ENCODE results near the gene RECK. TPM values are rescaled to one million over a fixed set of nuclear protein-coding genes. Genes with fewer than 3 reads are reported as not detected.

Gene RECK
- total and polyA plus RNA-seq, 3 donors from 2014 or later, result 10.1 to 17.6 (median 15.4) TPM

- Histone ChIP-seq H3K27me3 (no peaks in the 10 kb centered on the region), H3K4me1 (peaks cover 17% of the 10 kb centered on the region), H3K4me3 (no peak overlapping the region), H3K27ac (peak overlapping the region; percentile 59 to 63), H3K9me3 (no peaks in the 10 kb centered on the region), H3K36me3 (ENCODE audit: low read depth, missing control alignments) (no peaks in the 10 kb centered on the region)
- intact Hi-C loops (cut with DNase I; ENCODE audit: low total_unique reads), result no loop called here
- 36% methylated on average over 8 to 14 of the region's 14 CpGs for whole genome bisulfite sequencing, 2 donors
- TF ChIP-seq CTCF (IDR thresholded peaks at IDR 0.05) (peak in 1 of 3 experiments; percentile 7), POLR2A (IDR thresholded peaks at IDR 0.05) (no peak)
- DNase-seq, result peak; percentile 95
These were observed 111.8 kb downstream of the RECK start for GRCh38 chr9:36148311-36149051.

DNA sequence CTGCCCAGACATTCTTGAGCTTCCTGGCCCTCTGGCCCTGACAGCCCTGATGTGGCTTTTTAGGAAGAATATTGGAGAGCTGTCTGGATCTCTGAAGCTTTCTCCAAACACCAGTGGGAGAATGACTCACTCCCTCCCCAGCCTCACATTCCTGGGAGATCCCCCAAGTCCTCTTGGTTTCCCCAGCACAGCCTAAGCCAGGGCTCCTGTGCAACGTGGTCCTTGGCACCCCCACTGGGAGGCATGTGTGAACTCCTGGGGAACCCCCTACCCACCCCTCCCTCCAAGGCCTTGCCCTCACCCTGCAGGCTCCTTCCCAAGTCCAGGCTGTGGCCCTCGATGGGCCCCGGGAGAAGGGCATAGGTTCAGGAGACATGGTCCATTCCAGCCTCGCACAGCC, 112.5 kb downstream of the RECK start:
- Histone ChIP-seq H3K9me3 (no peaks in the 10 kb centered on the region), H3K27me3 (no peaks in the 10 kb centered on the region), H3K4me3 (no peak overlapping the region), H3K4me1 (peaks cover 17% of the 10 kb centered on the region), H3K36me3 (ENCODE audit: low read depth, missing control alignments) (no peaks in the 10 kb centered on the region), H3K27ac (peak overlapping the region in 1 of 2 donors; percentile 59)
- DNase-seq, result no peak
- TF ChIP-seq POLR2A (IDR thresholded peaks at IDR 0.05) (no peak), CTCF (IDR thresholded peaks at IDR 0.05) (no peak)
- intact Hi-C loops (cut with DNase I; ENCODE audit: low total_unique reads), result no loop called here
- 42 to 80% methylated on average over 1 to 4 of the region's 4 CpGs for WGBS, 2 donors

DNA sequence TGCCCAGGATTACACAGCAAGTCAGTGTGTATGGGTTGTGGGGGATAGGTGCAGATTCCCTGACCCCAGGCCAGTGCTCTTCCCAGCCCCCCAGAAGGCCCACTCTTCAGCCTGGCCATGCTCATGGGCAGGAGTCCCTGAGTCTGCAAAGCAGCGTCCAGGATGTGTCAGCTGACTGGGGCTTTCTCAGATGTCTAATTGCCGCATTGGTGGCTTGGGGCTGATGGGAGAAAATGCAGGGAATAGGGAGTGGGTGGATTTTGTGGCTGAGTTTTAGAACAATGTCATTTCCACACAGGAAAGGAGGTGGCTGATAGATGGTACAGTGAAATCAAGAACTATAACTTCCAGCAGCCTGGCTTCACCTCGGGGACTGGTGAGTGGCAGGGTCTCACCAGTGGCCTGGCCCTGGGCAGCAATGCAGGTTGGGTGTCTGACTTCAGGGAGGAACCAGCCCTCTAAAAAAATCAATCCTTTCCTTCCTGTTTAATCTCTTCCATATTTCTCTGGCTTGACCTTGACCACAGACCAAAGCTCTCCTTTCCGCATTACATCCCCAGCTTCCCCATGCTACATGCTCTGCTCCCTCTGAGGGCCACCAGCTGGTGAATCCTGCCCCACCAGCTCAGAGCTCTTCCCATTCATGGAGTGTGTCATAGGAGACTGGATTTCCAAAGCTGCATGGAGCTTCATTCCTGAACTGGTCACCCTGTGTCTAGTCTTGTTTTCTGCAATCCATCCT, 114.0 kb downstream of the RECK start:
- TF ChIP-seq CTCF (IDR thresholded peaks at IDR 0.05) (no peak), POLR2A (IDR thresholded peaks at IDR 0.05) (no peak)
- no peaks in the 10 kb centered on the region for H3K9me3 ChIP-seq
- no peak for DNase-seq
- H3K27me3 ChIP-seq, result no peaks in the 10 kb centered on the region
- H3K4me1 ChIP-seq, result peaks cover 22% of the 10 kb centered on the region
- no peak overlapping the region for H3K27ac ChIP-seq
- H3K4me3 ChIP-seq, result no peak overlapping the region
- intact Hi-C loops (cut with DNase I; ENCODE audit: low total_unique reads), result no loop called here
- H3K36me3 ChIP-seq (ENCODE audit: low read depth, missing control alignments), result no peaks in the 10 kb centered on the region
- WGBS, 2 donors, result 60 to 75% methylated on average over 4 of the region's 4 CpGs

DNA sequence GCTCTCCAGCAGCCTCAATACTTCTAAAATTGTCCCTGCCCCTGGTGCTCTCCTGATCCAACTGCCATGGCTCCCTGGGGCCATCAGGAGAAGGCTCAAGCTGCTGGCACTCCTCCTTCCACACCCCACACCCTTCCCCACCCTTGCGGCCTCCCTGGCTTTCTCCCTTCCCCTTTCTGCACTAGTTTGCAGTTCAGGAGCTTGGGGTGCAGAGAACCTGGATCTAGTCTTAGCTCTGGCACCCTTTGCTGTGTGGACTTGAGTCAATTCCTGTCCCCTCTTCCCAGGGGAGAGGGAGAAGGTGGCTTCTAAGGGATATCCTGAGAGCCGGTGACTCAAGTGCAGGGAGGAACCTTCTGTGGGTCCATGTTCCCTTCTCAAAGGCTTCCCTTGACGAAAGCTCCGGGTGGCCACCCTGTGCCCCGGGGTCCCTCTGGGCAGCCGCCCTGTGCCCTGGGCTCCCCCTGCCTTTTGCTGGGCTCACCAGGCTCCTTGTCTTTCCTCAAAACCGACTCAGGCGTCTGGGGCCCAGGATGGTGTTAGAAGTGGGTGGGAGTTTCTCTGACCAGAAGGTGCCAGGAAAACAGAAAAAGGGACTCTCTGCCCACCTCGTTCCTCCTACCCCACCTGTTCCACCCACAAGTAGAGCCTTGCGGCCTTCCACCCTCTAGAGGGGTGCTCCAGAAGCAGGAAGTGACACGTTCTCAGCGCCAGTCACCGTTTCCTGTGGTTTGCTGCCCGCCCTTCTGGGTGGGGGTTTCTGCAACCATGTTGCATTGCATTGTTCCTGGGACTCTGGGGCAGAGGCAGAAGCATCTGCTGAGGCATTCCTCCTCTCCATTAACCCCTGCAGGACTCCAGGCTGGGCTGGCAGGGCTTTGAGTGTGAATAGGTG, 114.8 kb downstream of the RECK start:
- Histone ChIP-seq H3K27ac (peak overlapping the region in 1 of 2 donors; percentile 30), H3K27me3 (no peaks in the 10 kb centered on the region), H3K4me3 (no peak overlapping the region), H3K9me3 (no peaks in the 10 kb centered on the region), H3K4me1 (peaks cover 22% of the 10 kb centered on the region), H3K36me3 (ENCODE audit: low read depth, missing control alignments) (no peaks in the 10 kb centered on the region)
- DNase-seq, result peak; percentile 39
- WGBS, 2 donors, result 76 to 80% methylated on average over 14 of the region's 14 CpGs
- TF ChIP-seq CTCF (IDR thresholded peaks at IDR 0.05) (no peak), POLR2A (IDR thresholded peaks at IDR 0.05) (no peak)
- intact Hi-C loops (cut with DNase I; ENCODE audit: low total_unique reads), result no loop called here
